CD14-positive monocyte (primary cell): Measurements from ENCODE around the gene CACYBP. TPM values are rescaled to one million over a fixed set of nuclear protein-coding genes. Genes with fewer than 3 reads are reported as not detected.

ENCODE experiments used
- DNase-seq, 3 donors: peaks; one replicate each; pipeline ENCODE4 v3.0.0-alpha.2; 2011 to 2022
- H2AFZ ChIP-seq: 2 replicates; pipeline ENCODE4 v1.6.0; 2012; ENCODE audit warnings: mild to moderate bottlenecking, low read depth, low read length, inconsistent platforms; ENCODE audit not compliant: insufficient read depth, poor library complexity, severe bottlenecking
- H3K27ac ChIP-seq, 2 donors: 1 replicate in 1 of 2; 2 replicates in 1 of 2; pipeline ENCODE4 v1.5.1; 2012 to 2013; ENCODE audit warnings: low read length in 2 of 2, control low read depth in 1 of 2, inconsistent platforms in 1 of 2, low read depth in 1 of 2, mild to moderate bottlenecking in 1 of 2
- H3K27me3 ChIP-seq, 2 donors: one replicate each; pipeline versions ENCODE4 v1.6.0 to v1.6.1; 2011 to 2013; ENCODE audit warnings: low read length in 2 of 2; ENCODE audit not compliant: control insufficient read depth in 2 of 2, insufficient read depth in 2 of 2
- H3K36me3 ChIP-seq, 2 donors: replicated peaks in 1 of 2; 1 replicate in 1 of 2; 2 replicates in 1 of 2; pipeline versions ENCODE4 v1.5.1 to v1.6.1; 2012 to 2013; ENCODE audit warnings: low read length in 2 of 2, control low read depth in 1 of 2, inconsistent platforms in 1 of 2, mild to moderate bottlenecking in 1 of 2; ENCODE audit not compliant: insufficient read depth in 2 of 2, control insufficient read depth in 1 of 2
- H3K4me1 ChIP-seq, 2 donors: 1 replicate in 1 of 2; 2 replicates in 1 of 2; pipeline versions ENCODE4 v1.5.1 to v1.6.1; 2012 to 2013; ENCODE audit warnings: low read length in 2 of 2, control low read depth in 1 of 2, inconsistent platforms in 1 of 2, mild to moderate bottlenecking in 1 of 2, moderate library complexity in 1 of 2; ENCODE audit not compliant: insufficient read depth in 2 of 2, control insufficient read depth in 1 of 2
- H3K4me2 ChIP-seq: replicated peaks from 2 replicates; pipeline ENCODE3; 2012; ENCODE audit warnings: low read length, moderate library complexity, mild to moderate bottlenecking; ENCODE audit not compliant: poor library complexity, severe bottlenecking; ENCODE audit errors: extremely low read depth
- H3K4me3 ChIP-seq, 3 experiments: fragments of 200-600 bp in 1 of 3; sonication (generic) in 1 of 3; replicated peaks in 1 of 3; 1 replicate in 2 of 3; 2 replicates in 1 of 3; pipeline ENCODE4 v1.5.1; 2011 to 2013; ENCODE audit warnings: low read length in 3 of 3, mild to moderate bottlenecking in 3 of 3, control low read depth in 2 of 3, low read depth in 2 of 3, inconsistent platforms in 1 of 3, moderate library complexity in 1 of 3
- H3K79me2 ChIP-seq: 2 replicates; pipeline ENCODE4 v1.6.0; 2012; ENCODE audit warnings: mild to moderate bottlenecking, control low read depth, inconsistent platforms, low read length, moderate library complexity; ENCODE audit not compliant: insufficient read depth
- H3K9ac ChIP-seq: 2 replicates; pipeline ENCODE4 v1.6.0; 2017; ENCODE audit warnings: low read length, mild to moderate bottlenecking; ENCODE audit not compliant: insufficient read depth, poor library complexity, severe bottlenecking
- H3K9me3 ChIP-seq, 2 donors: replicated peaks in 1 of 2; 1 replicate in 1 of 2; 2 replicates in 1 of 2; pipeline versions ENCODE4 v1.5.1 to v1.6.1; 2012 to 2013; ENCODE audit warnings: low read length in 2 of 2, control low read depth in 1 of 2; ENCODE audit not compliant: control insufficient read depth in 1 of 2, insufficient read depth in 1 of 2
- H4K20me1 ChIP-seq: 2 replicates; pipeline ENCODE4 v1.6.0; 2012; ENCODE audit warnings: mild to moderate bottlenecking, low read length, control low read depth, moderate library complexity; ENCODE audit not compliant: insufficient read depth
- H3K27ac Mint-ChIP-seq, 7 donors: one replicate each; pipeline ENCODE4 v1.8.0; 2020; ENCODE audit warnings: mild to moderate bottlenecking in 7 of 7, mixed read lengths in 7 of 7, moderate library complexity in 6 of 7, inconsistent platforms in 2 of 7
- H3K27me3 Mint-ChIP-seq, 3 donors: one replicate each; pipeline ENCODE4 v1.8.0; 2021 to 2022; ENCODE audit warnings: low read depth in 3 of 3, mild to moderate bottlenecking in 3 of 3, mixed read lengths in 3 of 3, moderate library complexity in 3 of 3, inconsistent platforms in 1 of 3
- H3K36me3 Mint-ChIP-seq, 2 donors: one replicate each; pipeline ENCODE4 v1.8.0; 2020; ENCODE audit warnings: mixed read lengths in 2 of 2, inconsistent platforms in 1 of 2, mild to moderate bottlenecking in 1 of 2
- H3K4me1 Mint-ChIP-seq: one replicate; pipeline ENCODE4 v1.8.0; 2020; ENCODE audit warnings: mild to moderate bottlenecking, mixed read lengths
- H3K4me3 Mint-ChIP-seq, 2 donors: one replicate each; pipeline ENCODE4 v1.8.0; 2020; ENCODE audit warnings: mild to moderate bottlenecking in 2 of 2, mixed read lengths in 2 of 2, moderate library complexity in 1 of 2
- H3K9me3 Mint-ChIP-seq, 7 donors: one replicate each; pipeline ENCODE4 v1.8.0; 2020 to 2022; ENCODE audit warnings: mixed read lengths in 7 of 7, mild to moderate bottlenecking in 6 of 7, moderate library complexity in 6 of 7, inconsistent platforms in 2 of 7
- WGBS: methylation state at CpG from one replicate; pipeline ENCODE4 v1.1.5; 2013; ENCODE audit warnings: missing lambda C conversion rate; ENCODE audit not compliant: insufficient coverage; 5-methylcytosine and 5-hydroxymethylcytosine counted together
- intact Hi-C, 2 donors: fragments of 100-400 bp; cut with micrococcal nuclease; formaldehyde crosslinking; loops; one replicate each; pipeline versions ENCODE4 v1.15.0 to v1.15.1; 2023
- polyA plus RNA-seq, 3 donors: library from polyadenylated mRNA; depleted of rRNA in 1 of 3; unstranded in 2 of 3; stranded (reverse) in 1 of 3; fragments of 300-500 nt in 2 of 3; fragments of >200 nt in 1 of 3; fragmentation: Illumina TruSeq in 2 of 3; gene quantifications; 1 replicate in 2 of 3; 2 replicates in 1 of 3; pipeline ENCODE4 v1.2.3, GENCODE V29; 2012 to 2021
- TF ChIP-seq, protein P1 (sequence below): fragments of 200-600 bp; IDR thresholded peaks from one replicate; pipeline ENCODE4 v1.8.0; 2022; ENCODE audit warnings: antibody characterized with exemption, mild to moderate bottlenecking

CACYBP gene
- polyA plus RNA-seq, 3 donors = 15.0 to 86.9 (median 74.8) TPM

GRCh38 chr1:174995916-174996315 is 3.8 kb upstream of the CACYBP start:
- Mint-ChIP-seq H3K4me1 (peaks cover 13% of the 10 kb centered on the region), H3K4me3 (no peak overlapping the region), H3K27me3 (no peaks in the 10 kb centered on the region), H3K36me3 (peaks cover 28 to 32% of the 10 kb centered on the region in 2 donors), H3K27ac (peak overlapping the region in 2 of 7 donors; percentile 15 to 74), H3K9me3 (no peaks in the 10 kb centered on the region)
- H3K9ac ChIP-seq = no peak overlapping the region
- TF ChIP-seq, protein P1, sequence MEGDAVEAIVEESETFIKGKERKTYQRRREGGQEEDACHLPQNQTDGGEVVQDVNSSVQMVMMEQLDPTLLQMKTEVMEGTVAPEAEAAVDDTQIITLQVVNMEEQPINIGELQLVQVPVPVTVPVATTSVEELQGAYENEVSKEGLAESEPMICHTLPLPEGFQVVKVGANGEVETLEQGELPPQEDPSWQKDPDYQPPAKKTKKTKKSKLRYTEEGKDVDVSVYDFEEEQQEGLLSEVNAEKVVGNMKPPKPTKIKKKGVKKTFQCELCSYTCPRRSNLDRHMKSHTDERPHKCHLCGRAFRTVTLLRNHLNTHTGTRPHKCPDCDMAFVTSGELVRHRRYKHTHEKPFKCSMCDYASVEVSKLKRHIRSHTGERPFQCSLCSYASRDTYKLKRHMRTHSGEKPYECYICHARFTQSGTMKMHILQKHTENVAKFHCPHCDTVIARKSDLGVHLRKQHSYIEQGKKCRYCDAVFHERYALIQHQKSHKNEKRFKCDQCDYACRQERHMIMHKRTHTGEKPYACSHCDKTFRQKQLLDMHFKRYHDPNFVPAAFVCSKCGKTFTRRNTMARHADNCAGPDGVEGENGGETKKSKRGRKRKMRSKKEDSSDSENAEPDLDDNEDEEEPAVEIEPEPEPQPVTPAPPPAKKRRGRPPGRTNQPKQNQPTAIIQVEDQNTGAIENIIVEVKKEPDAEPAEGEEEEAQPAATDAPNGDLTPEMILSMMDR = no peak
- H3K36me3 ChIP-seq = peaks cover 5 to 55% of the 10 kb centered on the region in 2 donors
- H4K20me1 ChIP-seq = no peaks in the 10 kb centered on the region
- H3K4me2 ChIP-seq = no peak overlapping the region
- peaks cover 11% of the 10 kb centered on the region for H3K79me2 ChIP-seq
- H2AFZ ChIP-seq = no peak overlapping the region
- peaks cover 14 to 15% of the 10 kb centered on the region in 2 donors for H3K4me1 ChIP-seq
- intact Hi-C loops = loop anchor here (5.0 to 10.0 kb wide), 2 partner anchors 224 to 971 kb away; partner anchors contain the start of gene RC3H1 (in 1 of the 2)
- H3K9me3 ChIP-seq = no peaks in the 10 kb centered on the region
- H3K27me3 ChIP-seq = no peaks in the 10 kb centered on the region
- no peak overlapping the region for H3K4me3 ChIP-seq
- no peak overlapping the region for H3K27ac ChIP-seq
- DNase-seq = no peak
- no CpG with 5 or more reads among the region's 1 CpG for WGBS

DNA sequence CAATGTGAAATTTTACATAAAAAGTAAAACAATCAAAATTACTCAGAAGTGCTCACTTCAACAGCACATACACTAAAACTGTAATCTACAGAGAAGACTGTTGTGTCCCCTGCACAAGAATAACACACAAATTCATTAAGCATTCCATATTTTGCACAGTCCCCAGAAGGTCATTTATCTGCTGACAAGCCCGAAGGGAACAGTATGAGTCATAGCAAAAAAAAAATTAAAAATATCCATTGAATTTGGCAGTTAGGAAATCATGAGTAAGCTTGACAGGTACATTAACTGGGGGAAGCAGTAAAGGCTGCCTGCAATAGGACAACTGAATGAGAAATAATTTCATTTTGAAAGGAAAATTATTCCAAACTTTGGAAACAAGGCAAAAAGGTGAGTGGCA is 3.3 kb upstream of the CACYBP start:
- H3K9me3 ChIP-seq = no peaks in the 10 kb centered on the region
- H3K27me3 ChIP-seq = no peaks in the 10 kb centered on the region
- H3K4me3 ChIP-seq = no peak overlapping the region
- H3K4me2 ChIP-seq = no peak overlapping the region
- peaks cover under 1% of the 10 kb centered on the region for H4K20me1 ChIP-seq
- H3K4me3 Mint-ChIP-seq = no peak overlapping the region
- H3K36me3 ChIP-seq = peaks cover 4 to 51% of the 10 kb centered on the region in 2 donors
- peak in 2 of 3 donors; percentile 14 to 25 for DNase-seq
- no peaks in the 10 kb centered on the region for H3K27me3 Mint-ChIP-seq
- no peak overlapping the region for H3K27ac ChIP-seq
- H3K9me3 Mint-ChIP-seq = no peaks in the 10 kb centered on the region
- no peak overlapping the region for H3K9ac ChIP-seq
- no peak overlapping the region for H2AFZ ChIP-seq
- peak overlapping the region in 1 of 7 donors; percentile 74 for H3K27ac Mint-ChIP-seq
- TF ChIP-seq, protein P1 = no peak
- WGBS = 40% methylated on average over 1 of the region's 1 CpG
- peaks cover 17% of the 10 kb centered on the region for H3K79me2 ChIP-seq
- intact Hi-C loops = loop anchor here (5.0 to 10.0 kb wide), 2 partner anchors 224 to 972 kb away; partner anchors contain the start of gene RC3H1 (in 1 of the 2)
- H3K4me1 ChIP-seq = peaks cover 19 to 20% of the 10 kb centered on the region in 2 donors
- H3K4me1 Mint-ChIP-seq = peaks cover 19% of the 10 kb centered on the region
- H3K36me3 Mint-ChIP-seq = peaks cover 26 to 30% of the 10 kb centered on the region in 2 donors
